Muscle of leg (tissue), 11 donors: ENCODE data around the gene CDH13. TPM values are rescaled to one million over a fixed set of nuclear protein-coding genes. Genes with fewer than 3 reads are reported as not detected.
A peak's percentile ranks its signal among the peaks of the same experiment; 100 is the strongest.

ENCODE experiments used
- DNase-seq: peaks from one replicate; pipeline ENCODE4 v3.0.0; 2013
- H3K27ac ChIP-seq: one replicate; pipeline ENCODE4 v1.5.1; 2013; ENCODE audit warnings: mild to moderate bottlenecking, low read length, control low read depth
- H3K27me3 ChIP-seq: one replicate; pipeline ENCODE4 v1.6.1; 2013; ENCODE audit warnings: low read length; ENCODE audit not compliant: control insufficient read depth, insufficient read depth
- H3K36me3 ChIP-seq: one replicate; pipeline ENCODE4 v1.6.1; 2013; ENCODE audit warnings: low read length; ENCODE audit not compliant: control insufficient read depth, insufficient read depth
- H3K4me1 ChIP-seq: one replicate; pipeline ENCODE4 v1.6.1; 2013; ENCODE audit warnings: low read length; ENCODE audit not compliant: control insufficient read depth, insufficient read depth
- H3K4me3 ChIP-seq: one replicate; pipeline ENCODE4 v1.5.1; 2013; ENCODE audit warnings: low read length, control low read depth
- H3K9me3 ChIP-seq: replicated peaks from 2 replicates; pipeline ENCODE4 v1.6.1; 2013; ENCODE audit warnings: low read depth, low read length; ENCODE audit not compliant: control insufficient read depth
- WGBS: methylation state at CpG from one replicate; pipeline ENCODE4 v1.1.5; 2013; ENCODE audit warnings: missing lambda C conversion rate; ENCODE audit not compliant: insufficient coverage; 5-methylcytosine and 5-hydroxymethylcytosine counted together
- polyA plus RNA-seq, 8 donors: library from polyadenylated mRNA; unstranded; fragments of 120-200 nt; gene quantifications; one replicate each; pipeline versions ENCODE4 v1.2.1 to v1.2.3, GENCODE V29; 2013; ENCODE audit warnings: inconsistent platforms in 1 of 8, low replicate concordance in 1 of 8; ENCODE audit not compliant: insufficient read length in 8 of 8, insufficient read depth in 1 of 8
- total RNA-seq: library from RNA; stranded (reverse); fragments of 120-200 nt; gene quantifications from one replicate; pipeline ENCODE4 v1.2.4, GENCODE V29; 2013

Gene CDH13
- total and polyA plus RNA-seq, 9 donors: 30.5 to 55.7 (median 47.9) TPM

- no peak overlapping the region for H3K27ac ChIP-seq
- DNase-seq: peak; percentile 38
- WGBS: 43% methylated on average over 6 of the region's 9 CpGs
Measured at GRCh38 chr16:83842756-83843507, 1216.2 kb downstream of the CDH13 start.

GRCh38 chr16:83843657-83844056, 1216.9 kb downstream of the CDH13 start:
- WGBS: 66% methylated on average over 9 of the region's 10 CpGs
- Histone ChIP-seq H3K27ac (no peak overlapping the region), H3K36me3 (no peaks in the 10 kb centered on the region), H3K4me1 (peaks cover 5% of the 10 kb centered on the region), H3K27me3 (no peaks in the 10 kb centered on the region), H3K4me3 (no peak overlapping the region), H3K9me3 (no peaks in the 10 kb centered on the region)
- no peak for DNase-seq

More at GRCh38 chr16:83842756-83843507, 1216.2 kb downstream of the CDH13 start:
- Histone ChIP-seq H3K9me3 (no peaks in the 10 kb centered on the region), H3K36me3 (no peaks in the 10 kb centered on the region), H3K4me1 (peaks cover 5% of the 10 kb centered on the region), H3K27me3 (no peaks in the 10 kb centered on the region), H3K4me3 (no peak overlapping the region)

GRCh38 chr16:83845263-83845662, 1218.5 kb downstream of the CDH13 start:
- H3K36me3 ChIP-seq: no peaks in the 10 kb centered on the region
- H3K27ac ChIP-seq: no peak overlapping the region
- DNase-seq: no peak
- 92% methylated on average over 7 of the region's 8 CpGs for WGBS
- no peaks in the 10 kb centered on the region for H3K27me3 ChIP-seq
- no peaks in the 10 kb centered on the region for H3K9me3 ChIP-seq
- H3K4me1 ChIP-seq: peaks cover 10% of the 10 kb centered on the region
- H3K4me3 ChIP-seq: no peak overlapping the region

GRCh38 chr16:83847371-83848225, 1220.8 kb downstream of the CDH13 start:
- Histone ChIP-seq H3K27me3 (no peaks in the 10 kb centered on the region), H3K27ac (no peak overlapping the region), H3K4me1 (peaks cover 14% of the 10 kb centered on the region), H3K36me3 (no peaks in the 10 kb centered on the region), H3K4me3 (no peak overlapping the region), H3K9me3 (no peaks in the 10 kb centered on the region)
- peak; percentile 41 for DNase-seq
- 53% methylated on average over 6 of the region's 14 CpGs for WGBS

- Histone ChIP-seq H3K4me1 (peaks cover 9% of the 10 kb centered on the region), H3K4me3 (no peak overlapping the region), H3K27ac (peak overlapping the region; percentile 71), H3K27me3 (no peaks in the 10 kb centered on the region), H3K36me3 (no peaks in the 10 kb centered on the region), H3K9me3 (no peaks in the 10 kb centered on the region)
- WGBS: 53% methylated on average over 2 of the region's 6 CpGs
- DNase-seq: peak; percentile 93
Measured at GRCh38 chr16:83849421-83849820, 1222.7 kb downstream of the CDH13 start.
